ENCODE data around the gene GSK3B. TPM values are rescaled to one million over a fixed set of nuclear protein-coding genes. Genes with fewer than 3 reads are reported as not detected.

The GSK3B gene
- total and polyA plus RNA-seq, 2 donors (not counting 3 experiments of a cell fraction or from before 2014, with no cell fraction given): 22.1 to 50.1 TPM

DNA sequence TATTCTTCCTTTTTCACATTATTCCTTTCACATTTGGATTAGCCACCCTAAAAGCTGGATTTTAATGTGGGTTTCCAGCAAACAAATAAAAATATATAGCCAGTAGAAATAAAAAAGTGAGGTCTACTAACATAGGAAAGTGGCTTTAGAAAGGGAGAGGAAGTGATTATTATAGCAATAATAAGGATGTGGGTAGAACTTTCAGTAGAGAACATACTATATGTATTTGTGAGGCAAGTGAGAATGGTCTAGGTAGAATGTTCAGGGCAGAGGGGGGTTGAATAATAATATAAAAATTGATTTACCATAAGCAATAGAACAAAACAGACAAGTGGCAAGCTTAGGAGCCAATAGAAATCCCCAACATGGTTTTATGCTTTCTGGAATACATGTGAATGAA lies 223.7 kb downstream of the GSK3B start:
- FAIRE-seq: no peak
- H3K79me2 ChIP-seq (ENCODE audit: control insufficient read depth, insufficient read depth, low read length): no peaks in the 10 kb centered on the region

DNA sequence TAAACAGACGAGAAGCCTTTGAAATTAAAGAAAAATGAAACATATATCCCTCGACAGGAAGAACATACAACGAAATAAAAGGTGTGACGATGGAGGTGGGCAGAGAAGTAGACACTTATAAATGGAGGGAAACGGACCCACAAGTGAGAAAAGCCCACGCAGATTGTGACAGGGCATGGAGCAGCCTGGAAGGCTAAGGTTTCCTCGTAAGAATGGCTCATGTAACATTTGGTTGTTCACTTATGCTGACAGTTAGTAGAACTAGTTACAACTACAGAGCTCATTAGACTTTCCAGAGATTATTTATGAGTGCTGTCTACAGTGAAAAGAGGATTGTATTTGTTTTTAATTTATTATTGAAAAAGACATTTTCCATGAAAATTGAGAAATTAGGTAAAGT lies 229.8 kb downstream of the GSK3B start:
- no peak for DNase-seq (ENCODE audit: low read depth, low spot score)
- intact Hi-C loops (cut with micrococcal nuclease): no loop called here
- no peaks in the 10 kb centered on the region for H3K9me3 ChIP-seq (replicated peaks; ENCODE audit: control insufficient read depth, insufficient read depth, low read length)
- H3K9me1 ChIP-seq (replicated peaks; ENCODE audit: control insufficient read depth, extremely low read depth, insufficient read depth, low read length): no peaks in the 10 kb centered on the region
- no TSS peak for BruUV-seq (replicated peaks)
- no peaks in the 10 kb centered on the region for H3K27me3 ChIP-seq (ENCODE audit: control insufficient read depth in 2 of 2, insufficient read depth in 2 of 2, low read length in 2 of 2)
- H3K4me1 ChIP-seq (ENCODE audit: control insufficient read depth, extremely low read depth, insufficient read depth, low read length): no peaks in the 10 kb centered on the region
- no peak overlapping the region for H3K9ac ChIP-seq (replicated peaks; ENCODE audit: extremely low read depth, insufficient read depth, low read length)
- POLR2A ChIA-PET: no interaction called here
- H4K20me1 ChIP-seq (replicated peaks; ENCODE audit: control insufficient read depth, extremely low read depth, insufficient read depth, low read length): no peaks in the 10 kb centered on the region
- CTCF ChIA-PET: interaction anchor here (1.7 kb wide), 1 partner anchor 27 kb away, joined by 5 read pairs; no protein-coding TSS in a partner anchor
- H3K27ac ChIP-seq (ENCODE audit: insufficient read depth, low read depth, low read length): no peak overlapping the region
- TF ChIP-seq MYC (IDR thresholded peaks at IDR 0.05; ENCODE audit: low read depth, low read length) (no peak), EZH2 (IDR thresholded peaks at IDR 0.05; ENCODE audit: borderline replicate concordance, low read depth, low read length, severe bottlenecking) (no peak), POLR2AphosphoS5 (IDR thresholded peaks at IDR 0.05; ENCODE audit: insufficient read depth, low read depth, low read length) (no peak), GATA2 (IDR thresholded peaks at IDR 0.05; ENCODE audit: insufficient read depth, insufficient read length, low read depth, low read length) (no peak), POLR2A (IDR thresholded peaks at IDR 0.05; ENCODE audit: low read depth, low read length) (no peak), FOS (IDR thresholded peaks at IDR 0.05; ENCODE audit: borderline replicate concordance, insufficient read depth, low read length) (no peak), JUN (IDR thresholded peaks at IDR 0.05; ENCODE audit: borderline replicate concordance, insufficient read depth, insufficient read length, low read depth) (no peak)
- TF ChIP-seq, protein P1, sequence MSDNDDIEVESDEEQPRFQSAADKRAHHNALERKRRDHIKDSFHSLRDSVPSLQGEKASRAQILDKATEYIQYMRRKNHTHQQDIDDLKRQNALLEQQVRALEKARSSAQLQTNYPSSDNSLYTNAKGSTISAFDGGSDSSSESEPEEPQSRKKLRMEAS (IDR thresholded peaks at IDR 0.05; ENCODE audit: insufficient read depth, insufficient read length): no peak
- TF ChIP-seq, protein P2, sequence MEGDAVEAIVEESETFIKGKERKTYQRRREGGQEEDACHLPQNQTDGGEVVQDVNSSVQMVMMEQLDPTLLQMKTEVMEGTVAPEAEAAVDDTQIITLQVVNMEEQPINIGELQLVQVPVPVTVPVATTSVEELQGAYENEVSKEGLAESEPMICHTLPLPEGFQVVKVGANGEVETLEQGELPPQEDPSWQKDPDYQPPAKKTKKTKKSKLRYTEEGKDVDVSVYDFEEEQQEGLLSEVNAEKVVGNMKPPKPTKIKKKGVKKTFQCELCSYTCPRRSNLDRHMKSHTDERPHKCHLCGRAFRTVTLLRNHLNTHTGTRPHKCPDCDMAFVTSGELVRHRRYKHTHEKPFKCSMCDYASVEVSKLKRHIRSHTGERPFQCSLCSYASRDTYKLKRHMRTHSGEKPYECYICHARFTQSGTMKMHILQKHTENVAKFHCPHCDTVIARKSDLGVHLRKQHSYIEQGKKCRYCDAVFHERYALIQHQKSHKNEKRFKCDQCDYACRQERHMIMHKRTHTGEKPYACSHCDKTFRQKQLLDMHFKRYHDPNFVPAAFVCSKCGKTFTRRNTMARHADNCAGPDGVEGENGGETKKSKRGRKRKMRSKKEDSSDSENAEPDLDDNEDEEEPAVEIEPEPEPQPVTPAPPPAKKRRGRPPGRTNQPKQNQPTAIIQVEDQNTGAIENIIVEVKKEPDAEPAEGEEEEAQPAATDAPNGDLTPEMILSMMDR (IDR thresholded peaks at IDR 0.05; ENCODE audit: extremely low read depth in 1 of 2, insufficient read depth in 1 of 2, low read depth in 1 of 2, low read length in 2 of 2): no peak
- no peak overlapping the region for H2AFZ ChIP-seq (ENCODE audit: low read depth, low read length)
- no peak overlapping the region for H3K4me2 ChIP-seq (ENCODE audit: insufficient read depth, low read length)
- dilution Hi-C loops (cut with MboI; ENCODE audit: extremely low pct_ligation_motif_present, low sequenced_read_pairs): no loop called here
- no peak for FAIRE-seq
- no peak overlapping the region for H3K4me3 ChIP-seq (replicated peaks in 1 of 3; ENCODE audit: insufficient read depth in 1 of 3, low read depth in 1 of 3, low read length in 3 of 3)
- no peaks in the 10 kb centered on the region for H3K79me2 ChIP-seq (ENCODE audit: control insufficient read depth, insufficient read depth, low read length)
- H3K36me3 ChIP-seq (ENCODE audit: control insufficient read depth in 2 of 2, extremely low read depth in 1 of 2, insufficient read depth in 2 of 2, low read length in 2 of 2): peaks cover 7 to 10% of the 10 kb centered on the region in 2 experiments

More for the DNA sequence above, 223.7 kb downstream of the GSK3B start:
- no peaks in the 10 kb centered on the region for H3K9me3 ChIP-seq (replicated peaks; ENCODE audit: control insufficient read depth, insufficient read depth, low read length)
- no peak overlapping the region for H2AFZ ChIP-seq (ENCODE audit: low read depth, low read length)
- POLR2A ChIA-PET: no interaction called here
- H3K9ac ChIP-seq (replicated peaks; ENCODE audit: extremely low read depth, insufficient read depth, low read length): no peak overlapping the region
- H3K36me3 ChIP-seq (ENCODE audit: control insufficient read depth in 2 of 2, extremely low read depth in 1 of 2, insufficient read depth in 2 of 2, low read length in 2 of 2): peaks cover 2% of the 10 kb centered on the region in 2 experiments
- no peak for DNase-seq (ENCODE audit: low read depth, low spot score)
- H3K9me1 ChIP-seq (replicated peaks; ENCODE audit: control insufficient read depth, extremely low read depth, insufficient read depth, low read length): no peaks in the 10 kb centered on the region
- no peak for TF ChIP-seq POLR2A (IDR thresholded peaks at IDR 0.05; ENCODE audit: low read depth, low read length)
- TF ChIP-seq EZH2 (IDR thresholded peaks at IDR 0.05; ENCODE audit: borderline replicate concordance, low read depth, low read length, severe bottlenecking): no peak
- TF ChIP-seq, protein P1 (IDR thresholded peaks at IDR 0.05; ENCODE audit: insufficient read depth, insufficient read length): no peak
- no peak for TF ChIP-seq POLR2AphosphoS5 (IDR thresholded peaks at IDR 0.05; ENCODE audit: insufficient read depth, low read depth, low read length)
- TF ChIP-seq JUN (IDR thresholded peaks at IDR 0.05; ENCODE audit: borderline replicate concordance, insufficient read depth, insufficient read length, low read depth): no peak
- TF ChIP-seq GATA2 (IDR thresholded peaks at IDR 0.05; ENCODE audit: insufficient read depth, insufficient read length, low read depth, low read length): no peak
- no peak overlapping the region for H3K27ac ChIP-seq (ENCODE audit: insufficient read depth, low read depth, low read length)
- no peak overlapping the region for H3K4me2 ChIP-seq (ENCODE audit: insufficient read depth, low read length)
- no peaks in the 10 kb centered on the region for H3K27me3 ChIP-seq (ENCODE audit: control insufficient read depth in 2 of 2, insufficient read depth in 2 of 2, low read length in 2 of 2)
- H4K20me1 ChIP-seq (replicated peaks; ENCODE audit: control insufficient read depth, extremely low read depth, insufficient read depth, low read length): no peaks in the 10 kb centered on the region
- intact Hi-C loops (cut with micrococcal nuclease) (no loop called here), dilution Hi-C loops (cut with MboI; ENCODE audit: extremely low pct_ligation_motif_present, low sequenced_read_pairs) (no loop called here)
- CTCF ChIA-PET: interaction anchor here (1.2 kb wide), 1 partner anchor 10 kb away, joined by 5 read pairs; no protein-coding TSS in a partner anchor
- H3K4me1 ChIP-seq (ENCODE audit: control insufficient read depth, extremely low read depth, insufficient read depth, low read length): no peaks in the 10 kb centered on the region
- BruUV-seq (replicated peaks): no TSS peak
- no peak overlapping the region for H3K4me3 ChIP-seq (replicated peaks in 1 of 3; ENCODE audit: insufficient read depth in 1 of 3, low read depth in 1 of 3, low read length in 3 of 3)
